Fibroblast of pulmonary artery (primary cell): ENCODE measurements around the gene MTERF4.

Experiments used
- DNase-seq: peaks from one replicate; pipeline ENCODE4 v3.0.0-alpha.2; 2010; ENCODE audit warnings: low read depth
- H3K4me3 ChIP-seq: replicated peaks from 2 replicates; pipeline ENCODE4 v1.5.1; 2011; ENCODE audit warnings: low read depth, mild to moderate bottlenecking, control low read depth, low read length, moderate library complexity
- TF ChIP-seq, protein P1 (sequence below): IDR thresholded peaks from 2 replicates; pipeline ENCODE4 v1.5.1; 2011; ENCODE audit warnings: mild to moderate bottlenecking, control low read depth, low read length, inconsistent platforms; ENCODE audit errors: missing control alignments

MTERF4 gene

DNA sequence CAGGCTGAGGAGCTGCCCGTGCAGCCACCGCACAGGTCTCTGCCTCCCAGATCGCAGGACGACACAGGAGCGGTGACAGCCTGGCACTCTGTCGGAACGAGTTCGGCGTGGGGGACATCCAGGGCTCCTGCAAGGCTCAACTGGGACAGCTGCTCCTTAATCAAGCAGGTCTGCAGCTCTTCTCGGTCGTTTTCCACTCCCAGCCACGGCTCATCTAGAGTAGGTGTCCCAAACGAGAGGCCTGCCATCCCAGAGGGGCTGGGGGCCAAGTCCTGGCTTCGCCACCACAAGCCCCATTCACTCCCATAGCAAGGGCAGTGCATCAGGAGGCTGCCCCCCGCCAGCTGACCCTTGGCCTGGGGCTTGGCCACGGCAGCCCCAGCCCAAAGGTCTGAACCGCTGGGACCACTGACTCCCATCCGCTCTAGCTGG, 24.7 kb upstream of the MTERF4 start:
- H3K4me3 ChIP-seq: no peak overlapping the region
- TF ChIP-seq, protein P1, sequence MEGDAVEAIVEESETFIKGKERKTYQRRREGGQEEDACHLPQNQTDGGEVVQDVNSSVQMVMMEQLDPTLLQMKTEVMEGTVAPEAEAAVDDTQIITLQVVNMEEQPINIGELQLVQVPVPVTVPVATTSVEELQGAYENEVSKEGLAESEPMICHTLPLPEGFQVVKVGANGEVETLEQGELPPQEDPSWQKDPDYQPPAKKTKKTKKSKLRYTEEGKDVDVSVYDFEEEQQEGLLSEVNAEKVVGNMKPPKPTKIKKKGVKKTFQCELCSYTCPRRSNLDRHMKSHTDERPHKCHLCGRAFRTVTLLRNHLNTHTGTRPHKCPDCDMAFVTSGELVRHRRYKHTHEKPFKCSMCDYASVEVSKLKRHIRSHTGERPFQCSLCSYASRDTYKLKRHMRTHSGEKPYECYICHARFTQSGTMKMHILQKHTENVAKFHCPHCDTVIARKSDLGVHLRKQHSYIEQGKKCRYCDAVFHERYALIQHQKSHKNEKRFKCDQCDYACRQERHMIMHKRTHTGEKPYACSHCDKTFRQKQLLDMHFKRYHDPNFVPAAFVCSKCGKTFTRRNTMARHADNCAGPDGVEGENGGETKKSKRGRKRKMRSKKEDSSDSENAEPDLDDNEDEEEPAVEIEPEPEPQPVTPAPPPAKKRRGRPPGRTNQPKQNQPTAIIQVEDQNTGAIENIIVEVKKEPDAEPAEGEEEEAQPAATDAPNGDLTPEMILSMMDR: no peak
- DNase-seq: no peak

DNA sequence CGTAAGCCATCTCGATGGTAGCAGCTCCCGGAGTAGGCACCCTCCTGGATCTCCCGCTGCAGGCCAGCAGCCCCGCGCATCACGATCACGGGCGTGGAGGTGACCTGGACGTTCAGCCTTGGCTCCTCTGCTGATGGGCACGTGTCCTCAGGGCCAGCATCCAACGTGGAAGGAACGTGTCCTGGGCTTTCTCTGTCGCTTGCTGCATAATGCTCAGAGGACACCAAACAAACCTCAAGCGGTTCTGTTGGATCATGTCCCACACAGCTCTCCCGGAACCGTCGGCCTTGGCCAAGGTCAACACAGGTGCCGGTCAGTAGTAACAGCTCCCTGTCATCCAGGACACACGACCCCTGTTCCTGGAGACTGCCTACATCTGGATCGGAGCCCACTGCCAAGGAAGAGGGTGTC, 24.1 kb upstream of the MTERF4 start:
- TF ChIP-seq, protein P1: no peak
- DNase-seq: no peak
- H3K4me3 ChIP-seq: no peak overlapping the region

DNA sequence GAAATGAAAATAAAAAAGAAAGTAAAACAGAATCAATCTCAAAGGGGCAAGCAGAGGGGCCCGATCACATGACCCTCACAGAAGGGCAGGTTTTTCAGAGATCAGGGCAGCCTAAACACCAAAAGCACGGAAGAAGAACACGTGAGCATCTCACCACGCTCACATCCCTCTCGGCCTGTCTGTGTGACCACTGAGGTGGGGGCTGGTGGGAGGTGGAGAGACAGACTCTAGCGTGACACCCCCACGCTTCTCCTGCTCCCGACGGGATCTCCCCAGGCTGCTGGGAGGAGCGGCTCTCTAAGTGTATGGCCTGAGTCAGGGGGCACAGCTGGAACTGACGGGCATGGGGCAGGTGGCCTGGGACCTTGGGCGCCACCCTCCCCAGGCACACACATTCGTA, 23.5 kb upstream of the MTERF4 start:
- DNase-seq: no peak
- H3K4me3 ChIP-seq: no peak overlapping the region
- TF ChIP-seq, protein P1: no peak

DNA sequence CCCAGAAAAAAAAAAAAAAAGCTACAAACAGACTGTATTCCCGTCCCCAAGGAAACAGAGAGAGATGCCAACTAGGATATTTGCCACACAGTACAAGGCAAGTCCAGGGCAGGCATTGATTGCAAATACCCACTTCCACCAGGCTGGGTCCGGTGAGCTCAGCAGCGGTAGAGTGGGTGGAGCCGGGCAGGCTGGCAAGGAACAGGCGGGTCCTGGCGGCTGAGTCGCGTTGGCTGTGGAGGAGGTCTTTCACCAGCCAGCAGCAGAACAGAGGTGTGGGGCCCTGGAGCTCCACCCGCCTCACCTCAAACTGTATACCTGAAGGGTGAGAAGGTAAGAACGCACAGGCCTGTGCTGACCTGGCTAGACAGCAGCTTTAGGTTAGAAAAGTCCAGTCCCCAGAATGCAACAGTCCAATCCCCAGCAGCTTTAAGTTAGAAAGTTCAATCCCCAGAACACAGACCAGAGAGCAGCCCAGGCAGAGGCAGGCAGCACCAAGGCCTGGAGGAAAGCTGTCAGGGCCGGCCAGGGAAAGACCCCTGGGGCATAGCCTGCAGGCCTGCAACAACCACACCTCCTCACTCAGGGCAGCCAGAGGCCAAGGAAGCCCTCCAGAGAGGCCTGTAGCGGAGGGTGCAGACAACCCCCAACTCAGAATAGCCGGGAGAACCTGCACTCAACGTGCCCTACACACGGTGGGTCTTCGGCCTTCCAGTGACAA, 21.9 kb upstream of the MTERF4 start:
- DNase-seq: no peak
- H3K4me3 ChIP-seq: no peak overlapping the region
- TF ChIP-seq, protein P1: no peak

DNA sequence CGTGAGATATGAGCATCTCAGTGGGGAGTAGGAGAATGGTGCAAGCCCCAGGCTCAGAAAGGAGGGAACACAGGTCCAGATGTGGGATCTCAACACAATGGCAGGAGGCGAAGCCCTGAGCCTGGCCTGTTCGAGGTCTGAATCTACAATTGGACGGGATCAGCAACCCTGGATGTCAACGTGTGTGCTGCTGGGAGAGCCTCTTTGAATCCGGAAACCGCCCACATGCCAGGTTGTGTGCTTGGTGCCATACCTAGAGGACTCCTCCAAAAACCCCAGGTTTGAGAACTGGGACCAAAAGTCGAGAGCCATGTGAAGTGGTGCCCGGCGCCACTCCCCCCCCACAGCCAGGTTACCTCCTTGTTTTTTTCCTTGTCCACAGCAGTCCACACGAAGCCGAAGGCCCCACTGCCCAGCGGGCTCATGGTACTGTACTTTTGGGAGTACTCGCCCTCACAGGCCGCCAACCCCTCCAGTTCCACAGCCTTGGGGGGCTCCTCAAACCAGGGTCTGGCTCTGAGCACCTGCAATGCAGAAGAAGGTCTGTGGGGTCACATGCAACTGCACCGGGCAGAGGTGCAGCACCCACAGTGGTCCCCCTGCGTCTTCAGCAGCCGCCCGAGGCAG, 20.4 kb upstream of the MTERF4 start:
- TF ChIP-seq, protein P1: no peak
- no peak overlapping the region for H3K4me3 ChIP-seq
- DNase-seq: no peak

DNA sequence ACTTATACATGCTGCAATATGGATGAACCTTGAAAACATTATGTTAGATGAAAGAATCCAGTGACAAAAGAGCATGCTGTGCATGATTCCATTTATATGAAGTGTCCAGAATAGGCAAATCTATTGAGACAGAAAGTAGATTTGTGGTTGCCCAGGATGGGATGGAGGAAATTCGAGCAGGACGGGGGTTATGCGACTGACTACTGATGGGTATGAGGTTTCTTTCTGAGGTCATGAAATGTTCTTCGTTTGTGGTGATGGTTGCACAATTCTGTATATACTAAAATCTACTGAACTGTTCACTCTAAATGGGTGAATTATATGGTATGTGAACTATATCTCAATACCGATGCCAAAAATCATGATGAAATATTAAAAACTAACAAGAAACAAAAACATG, 18.9 kb upstream of the MTERF4 start:
- TF ChIP-seq, protein P1: no peak
- H3K4me3 ChIP-seq: no peak overlapping the region
- DNase-seq: no peak
